Activated CD8-positive, alpha-beta T cell treated with anti-CD3 and anti-CD28 coated beads for 36 hours (primary cell): ENCODE results near the gene TRPV4. TPM values are rescaled to one million over a fixed set of nuclear protein-coding genes. Genes with fewer than 3 reads are reported as not detected.

Experiments used
- ATAC-seq: fragments of 200-7000 bp; cut with Tn5 transposase; one replicate; pipeline ENCODE4 v1.10.0; 2021; ENCODE audit warnings: mild to moderate bottlenecking, moderate library complexity
- CTCF ChIA-PET: fragments of 350-600 bp; sonication (Branson Sonifier 250); formaldehyde crosslinking; loops from one replicate; lab custom pipeline; 2021; ENCODE audit warnings: antibody characterized with exemption; lab: Charles Lee
- POLR2A ChIA-PET: fragments of 350-600 bp; sonication (Branson Sonifier 250); formaldehyde crosslinking; loops from one replicate; lab custom pipeline; 2021; ENCODE audit warnings: antibody characterized with exemption; lab: Charles Lee
- DNase-seq: peaks from one replicate; pipeline ENCODE4 v3.0.0-alpha.2; 2020
- H3K27ac Mint-ChIP-seq: one replicate; pipeline ENCODE4 v1.8.0; 2021; ENCODE audit warnings: mild to moderate bottlenecking, mixed read lengths
- H3K27me3 Mint-ChIP-seq: one replicate; pipeline ENCODE4 v1.8.0; 2021; ENCODE audit warnings: mixed read lengths
- H3K36me3 Mint-ChIP-seq: one replicate; pipeline ENCODE4 v1.8.0; 2021; ENCODE audit warnings: low read depth, mixed read lengths
- H3K4me1 Mint-ChIP-seq: one replicate; pipeline ENCODE4 v1.8.0; 2021; ENCODE audit warnings: low read depth, mixed read lengths
- H3K4me3 Mint-ChIP-seq: one replicate; pipeline ENCODE4 v1.8.0; 2021; ENCODE audit warnings: mild to moderate bottlenecking, moderate library complexity, mixed read lengths
- H3K9me3 Mint-ChIP-seq: one replicate; pipeline ENCODE4 v1.8.0; 2021; ENCODE audit warnings: mixed read lengths
- intact Hi-C: fragments of 100-400 bp; cut with micrococcal nuclease; formaldehyde crosslinking; loops from one replicate; pipeline ENCODE4 v1.10.0; 2022
- total RNA-seq, 2 experiments: library from RNA; stranded (reverse); gene quantifications; one replicate each; pipeline ENCODE4 v1.2.3, GENCODE V29; 2021
- TF ChIP-seq, protein P1 (sequence below): fragments of 200-600 bp; IDR thresholded peaks from one replicate; pipeline ENCODE4 v1.8.0; 2022; ENCODE audit warnings: antibody characterized with exemption, mild to moderate bottlenecking

Gene TRPV4
- total RNA-seq, 2 experiments from 2014 or later = not detected

GRCh38 chr12:109783135-109783964, 49.8 kb downstream of the TRPV4 start:
- intact Hi-C loops = no loop called here
- Mint-ChIP-seq H3K27me3 (peaks cover 1% of the 10 kb centered on the region), H3K4me1 (no peaks in the 10 kb centered on the region), H3K27ac (no peak overlapping the region), H3K4me3 (no peak overlapping the region), H3K9me3 (no peaks in the 10 kb centered on the region), H3K36me3 (no peaks in the 10 kb centered on the region)
- TF ChIP-seq, protein P1, sequence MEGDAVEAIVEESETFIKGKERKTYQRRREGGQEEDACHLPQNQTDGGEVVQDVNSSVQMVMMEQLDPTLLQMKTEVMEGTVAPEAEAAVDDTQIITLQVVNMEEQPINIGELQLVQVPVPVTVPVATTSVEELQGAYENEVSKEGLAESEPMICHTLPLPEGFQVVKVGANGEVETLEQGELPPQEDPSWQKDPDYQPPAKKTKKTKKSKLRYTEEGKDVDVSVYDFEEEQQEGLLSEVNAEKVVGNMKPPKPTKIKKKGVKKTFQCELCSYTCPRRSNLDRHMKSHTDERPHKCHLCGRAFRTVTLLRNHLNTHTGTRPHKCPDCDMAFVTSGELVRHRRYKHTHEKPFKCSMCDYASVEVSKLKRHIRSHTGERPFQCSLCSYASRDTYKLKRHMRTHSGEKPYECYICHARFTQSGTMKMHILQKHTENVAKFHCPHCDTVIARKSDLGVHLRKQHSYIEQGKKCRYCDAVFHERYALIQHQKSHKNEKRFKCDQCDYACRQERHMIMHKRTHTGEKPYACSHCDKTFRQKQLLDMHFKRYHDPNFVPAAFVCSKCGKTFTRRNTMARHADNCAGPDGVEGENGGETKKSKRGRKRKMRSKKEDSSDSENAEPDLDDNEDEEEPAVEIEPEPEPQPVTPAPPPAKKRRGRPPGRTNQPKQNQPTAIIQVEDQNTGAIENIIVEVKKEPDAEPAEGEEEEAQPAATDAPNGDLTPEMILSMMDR = no peak
- POLR2A ChIA-PET = no interaction called here
- CTCF ChIA-PET = no interaction called here
- ATAC-seq = no peak
- no peak for DNase-seq

GRCh38 chr12:109782326-109782703, 50.9 kb downstream of the TRPV4 start:
- ATAC-seq (no peak), DNase-seq (no peak)
- TF ChIP-seq, protein P1 = no peak
- POLR2A ChIA-PET = no interaction called here
- peaks cover 5% of the 10 kb centered on the region for H3K4me1 Mint-ChIP-seq
- CTCF ChIA-PET = interaction anchor here (1.2 kb wide), 1 partner anchor 63 kb away, joined by 4 read pairs; no protein-coding TSS in a partner anchor
- H3K9me3 Mint-ChIP-seq = no peaks in the 10 kb centered on the region
- H3K36me3 Mint-ChIP-seq = no peaks in the 10 kb centered on the region
- no peak overlapping the region for H3K4me3 Mint-ChIP-seq
- intact Hi-C loops = no loop called here
- no peaks in the 10 kb centered on the region for H3K27me3 Mint-ChIP-seq
- H3K27ac Mint-ChIP-seq = no peak overlapping the region

DNA sequence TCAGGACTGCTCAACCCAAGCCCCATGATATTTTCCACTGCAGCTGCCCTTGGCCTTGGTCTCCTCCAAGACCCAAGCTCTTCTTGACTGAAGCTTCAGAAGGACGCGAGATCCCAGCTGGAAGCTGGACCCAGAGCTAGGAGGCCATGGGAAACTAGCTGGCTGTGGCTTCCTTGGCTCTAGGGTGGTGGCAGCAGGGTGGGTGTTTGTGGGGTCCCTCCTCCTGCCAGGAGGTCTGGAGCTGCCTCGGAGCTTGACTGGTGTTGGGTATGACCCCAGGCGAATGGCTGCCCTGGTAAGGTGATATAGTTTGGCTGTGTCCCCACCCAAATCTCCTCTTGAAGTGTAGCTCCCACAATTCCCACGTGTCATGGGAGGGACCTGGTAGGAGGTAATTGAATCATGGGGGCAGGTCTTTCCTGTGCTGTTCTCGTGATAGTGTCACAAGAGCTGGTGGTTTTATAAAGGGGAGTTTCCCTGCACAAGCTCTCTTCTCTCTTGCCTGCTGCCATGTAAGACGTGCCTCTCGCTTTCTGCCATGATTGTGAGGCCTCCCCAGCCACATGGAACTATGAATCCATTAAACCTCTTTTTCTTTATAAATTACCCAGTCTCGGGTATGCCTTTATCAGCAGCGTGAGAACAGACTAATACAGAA, 51.4 kb downstream of the TRPV4 start:
- TF ChIP-seq, protein P1 = no peak
- H3K4me1 Mint-ChIP-seq = peaks cover 5% of the 10 kb centered on the region
- ATAC-seq = no peak
- H3K27ac Mint-ChIP-seq = no peak overlapping the region
- H3K36me3 Mint-ChIP-seq = no peaks in the 10 kb centered on the region
- ChIA-PET CTCF (interaction anchor here (1.1 to 1.2 kb wide), 2 partner anchors 12 to 63 kb away, joined by 3 to 4 read pairs; no protein-coding TSS in a partner anchor), POLR2A (no interaction called here)
- DNase-seq = no peak
- no peaks in the 10 kb centered on the region for H3K27me3 Mint-ChIP-seq
- H3K9me3 Mint-ChIP-seq = no peaks in the 10 kb centered on the region
- H3K4me3 Mint-ChIP-seq = no peak overlapping the region
- intact Hi-C loops = no loop called here

DNA sequence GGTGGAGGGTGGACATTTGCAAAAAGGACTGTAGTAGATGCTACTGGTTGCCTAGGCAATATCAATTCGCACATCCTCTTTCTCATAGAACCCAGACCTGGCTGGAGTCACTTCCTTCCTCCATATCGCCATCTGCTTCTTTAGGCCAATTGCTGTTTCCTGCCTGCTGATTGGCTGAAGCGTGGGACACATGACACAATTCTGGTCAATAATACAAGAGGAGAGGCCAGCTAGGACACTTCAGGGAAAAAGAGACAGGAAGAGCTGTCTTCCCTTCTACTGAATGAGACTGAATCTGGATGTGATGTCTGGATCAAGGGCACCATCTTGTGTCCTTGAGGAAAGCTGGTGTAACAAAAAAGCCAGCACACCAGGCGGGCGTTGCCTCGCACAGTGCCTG, 53.8 kb downstream of the TRPV4 start:
- TF ChIP-seq, protein P1 = no peak
- DNase-seq (no peak), ATAC-seq (no peak)
- no peak overlapping the region for H3K4me3 Mint-ChIP-seq
- H3K9me3 Mint-ChIP-seq = no peaks in the 10 kb centered on the region
- ChIA-PET POLR2A (no interaction called here), CTCF (interaction anchor here (1.2 to 7.4 kb wide), 3 partner anchors 66 to 261 kb away, joined by 3 to 53 read pairs (median 4); no protein-coding TSS in a partner anchor)
- intact Hi-C loops = loop anchor here (5.0 kb wide), 2 partner anchors 182 to 262 kb away; no protein-coding TSS in a partner anchor
- no peaks in the 10 kb centered on the region for H3K36me3 Mint-ChIP-seq
- no peak overlapping the region for H3K27ac Mint-ChIP-seq
- peaks cover 5% of the 10 kb centered on the region for H3K4me1 Mint-ChIP-seq
- H3K27me3 Mint-ChIP-seq = no peaks in the 10 kb centered on the region

DNA sequence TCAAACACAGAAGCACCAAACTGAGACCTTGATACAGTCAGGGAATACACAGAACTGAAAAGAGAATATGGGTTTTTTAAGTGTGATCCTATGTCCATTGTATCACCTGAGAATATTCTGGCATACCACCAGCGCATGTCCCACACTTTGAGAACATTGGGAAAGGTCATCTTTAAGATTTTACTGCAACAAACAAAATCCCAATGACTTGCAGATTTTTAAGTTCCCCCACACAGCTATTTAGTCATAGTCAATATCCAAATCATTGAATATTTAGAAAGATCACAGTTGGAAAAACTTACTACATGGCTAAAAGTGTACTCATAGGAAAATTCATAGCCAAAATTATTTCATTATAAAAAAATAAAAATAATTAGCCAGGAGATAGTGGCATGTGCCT, 54.5 kb downstream of the TRPV4 start:
- DNase-seq (no peak), ATAC-seq (no peak)
- Mint-ChIP-seq H3K4me3 (no peak overlapping the region), H3K27ac (no peak overlapping the region), H3K27me3 (no peaks in the 10 kb centered on the region), H3K9me3 (no peaks in the 10 kb centered on the region), H3K4me1 (peaks cover 5% of the 10 kb centered on the region), H3K36me3 (no peaks in the 10 kb centered on the region)
- TF ChIP-seq, protein P1 = no peak
- intact Hi-C loops = loop anchor here (5.0 kb wide), 2 partner anchors 181 to 261 kb away; no protein-coding TSS in a partner anchor
- POLR2A ChIA-PET = no interaction called here
- CTCF ChIA-PET = interaction anchor here (7.4 kb wide), 1 partner anchor 260 kb away, joined by 53 read pairs; no protein-coding TSS in a partner anchor
